ENCODE measurements around the gene TBC1D22B.
"Not testable (repeated sequence)": the region's sequence is repeated elsewhere in the genome, so short reads cannot be mapped to it uniquely, and the experiment has no call there.

The TBC1D22B gene

DNA sequence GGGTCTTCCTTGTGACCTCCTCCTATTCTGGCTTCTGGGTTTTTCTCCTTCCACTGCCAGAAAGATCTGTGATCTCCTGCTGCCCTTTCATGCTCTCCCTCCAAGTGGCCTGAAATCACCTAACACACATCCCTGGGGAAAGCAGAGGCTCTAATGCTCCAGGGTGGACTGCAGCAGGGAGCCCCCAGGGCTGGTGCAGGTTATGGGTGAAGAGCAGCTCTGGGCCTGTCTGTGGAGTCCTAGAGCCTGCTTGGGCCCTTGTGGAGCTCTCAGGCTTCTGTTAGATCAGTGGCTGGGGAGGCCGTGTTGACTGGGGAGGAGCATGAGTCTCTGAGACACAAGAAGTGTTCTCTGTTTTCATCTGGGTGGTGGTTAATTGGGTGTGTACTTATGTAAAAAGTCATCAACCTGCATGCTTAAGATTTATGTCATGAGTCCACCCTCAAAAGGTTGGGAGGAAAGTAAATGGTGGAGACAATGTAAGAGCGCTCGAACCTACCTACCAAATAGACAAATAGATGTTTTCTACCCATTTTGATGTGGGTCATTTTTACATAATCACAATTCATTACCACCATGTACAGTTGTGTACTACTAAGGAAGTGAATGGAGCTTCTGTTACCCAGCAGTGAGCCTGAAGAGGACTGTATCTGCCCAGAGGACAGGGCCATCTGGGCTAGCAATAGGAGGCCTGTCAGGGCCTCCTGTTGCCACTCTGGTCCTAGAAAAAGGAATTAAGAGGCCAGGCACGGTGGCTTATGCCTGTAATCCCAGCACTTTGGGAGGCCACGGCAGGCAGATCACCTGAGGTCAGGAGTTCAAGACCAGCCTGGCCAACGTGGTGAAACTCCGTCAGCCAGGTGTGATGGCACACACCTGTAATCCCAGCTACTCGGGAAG is 64.2 kb downstream of the TBC1D22B start:
- DNase-seq (ENCODE audit: low spot score): no peak

DNA sequence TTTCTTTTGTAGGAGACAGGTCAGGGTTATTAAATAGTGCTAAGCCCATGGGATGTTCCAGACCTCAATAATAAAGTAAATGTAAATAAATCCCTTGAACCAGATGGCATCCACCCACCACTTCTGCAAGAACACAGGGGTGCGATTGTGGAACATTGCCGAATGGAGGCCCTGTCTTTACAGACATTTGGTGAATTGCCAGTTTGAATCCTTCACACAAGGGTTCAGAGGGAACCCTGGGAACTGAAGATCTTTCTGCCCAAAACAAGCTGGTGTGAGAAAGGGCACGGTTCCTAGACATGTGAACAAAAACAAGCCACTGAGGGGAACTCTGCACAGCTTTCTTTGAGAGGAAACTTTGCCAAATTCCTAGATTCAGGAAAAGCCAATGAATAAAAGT is 66.0 kb downstream of the TBC1D22B start:
- no peak for DNase-seq (ENCODE audit: low spot score)

DNA sequence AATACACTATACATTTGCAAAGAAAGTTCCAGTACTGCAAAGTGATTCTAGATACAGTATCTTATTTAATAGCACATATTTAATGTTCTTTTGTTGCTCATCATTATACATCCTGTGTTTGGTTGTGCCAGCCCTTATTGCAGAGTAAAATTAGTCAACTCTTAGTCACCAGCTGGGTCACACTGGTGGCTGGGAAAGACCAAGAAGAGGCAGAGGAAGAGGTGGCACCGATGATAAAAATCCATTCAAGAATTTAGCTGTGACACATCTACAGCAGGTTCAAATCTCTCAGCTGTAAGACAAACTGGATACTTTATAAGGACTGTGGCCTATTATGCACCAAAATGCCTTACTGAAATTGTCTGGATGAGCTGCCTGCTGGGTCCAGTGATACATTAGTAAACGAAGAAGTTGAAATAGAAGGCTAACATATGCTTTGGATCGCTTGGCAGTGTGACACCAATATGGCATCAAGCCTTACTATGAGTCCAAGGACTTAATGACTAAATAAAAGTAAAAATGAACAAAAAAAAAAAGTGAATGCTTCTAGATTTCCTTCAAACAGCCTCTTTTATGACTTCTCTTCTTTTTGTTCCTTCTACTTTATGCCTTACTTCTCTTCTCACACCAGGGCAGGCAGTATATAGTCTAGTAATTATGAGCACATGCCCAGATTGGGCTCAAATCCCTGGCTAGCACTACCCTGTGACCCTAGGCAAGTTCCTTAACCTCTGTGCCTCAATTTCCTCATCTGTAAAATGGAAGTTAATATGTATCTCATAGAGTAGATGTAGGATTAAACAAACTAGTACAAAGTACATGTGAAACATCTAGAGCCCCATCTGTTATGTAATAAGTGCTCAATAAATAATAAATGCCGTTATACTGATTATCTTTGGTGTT is 66.8 kb downstream of the TBC1D22B start:
- DNase-seq (ENCODE audit: low spot score): peak; percentile 92

DNA sequence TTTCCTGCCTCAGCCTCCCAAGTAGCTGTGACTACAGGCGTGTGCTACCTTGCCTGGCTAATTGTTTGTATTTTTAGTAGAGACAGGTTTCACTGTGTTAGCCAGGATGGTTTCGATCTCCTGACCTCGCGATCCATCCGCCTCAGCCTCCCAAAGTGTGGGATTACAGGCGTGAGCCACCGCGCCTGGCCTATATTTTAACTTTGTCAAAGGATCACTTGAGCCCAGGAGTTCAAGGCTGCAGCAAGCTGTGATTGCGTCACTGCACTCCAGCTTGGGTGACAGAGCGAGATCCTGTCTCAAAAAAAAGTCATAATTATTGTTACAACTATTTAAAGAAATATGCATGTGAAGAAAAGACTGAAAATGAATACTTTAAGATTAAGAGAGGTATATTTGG is 72.8 kb downstream of the TBC1D22B start:
- not testable (repeated sequence) for DNase-seq (ENCODE audit: low spot score)

DNA sequence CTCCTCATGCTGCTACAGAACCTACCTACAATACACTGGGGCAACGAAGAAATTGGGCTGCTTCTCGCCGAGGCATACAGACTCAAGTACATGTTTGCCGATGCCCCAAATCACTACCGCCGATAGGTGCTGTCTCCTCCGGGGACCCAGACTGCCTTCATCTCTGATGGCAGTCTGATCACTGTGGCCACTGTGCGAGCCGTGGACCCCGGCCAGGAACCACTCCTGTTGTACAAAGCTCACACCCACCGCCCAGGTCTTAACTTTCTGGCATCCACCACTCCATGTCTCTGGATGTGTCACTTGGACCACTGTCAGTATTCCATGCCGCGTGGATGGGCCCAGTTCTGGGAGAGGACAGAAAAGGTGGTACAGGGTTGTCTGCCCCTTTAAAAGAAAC is 73.5 kb downstream of the TBC1D22B start:
- no peak for DNase-seq (ENCODE audit: low spot score)

DNA sequence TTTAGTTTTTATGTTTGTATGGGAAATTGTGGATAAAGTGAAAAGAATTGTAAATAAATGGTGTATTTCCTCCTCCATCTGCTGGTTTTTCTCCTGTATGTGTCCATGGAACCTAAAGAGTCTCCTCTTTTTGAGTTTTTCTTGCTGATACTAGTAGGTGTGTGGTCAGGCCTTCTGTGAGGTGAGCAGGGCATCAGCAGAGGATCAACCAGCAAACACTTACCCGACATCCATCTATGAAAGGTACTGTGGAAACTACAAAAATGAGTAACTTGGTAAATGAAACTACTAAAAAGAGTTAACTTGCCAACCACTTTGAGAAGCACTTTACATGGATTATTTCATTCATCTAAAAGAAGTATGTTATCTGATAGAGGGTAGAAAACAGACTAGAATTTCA is 75.3 kb downstream of the TBC1D22B start:
- no peak for DNase-seq (ENCODE audit: low spot score)

DNA sequence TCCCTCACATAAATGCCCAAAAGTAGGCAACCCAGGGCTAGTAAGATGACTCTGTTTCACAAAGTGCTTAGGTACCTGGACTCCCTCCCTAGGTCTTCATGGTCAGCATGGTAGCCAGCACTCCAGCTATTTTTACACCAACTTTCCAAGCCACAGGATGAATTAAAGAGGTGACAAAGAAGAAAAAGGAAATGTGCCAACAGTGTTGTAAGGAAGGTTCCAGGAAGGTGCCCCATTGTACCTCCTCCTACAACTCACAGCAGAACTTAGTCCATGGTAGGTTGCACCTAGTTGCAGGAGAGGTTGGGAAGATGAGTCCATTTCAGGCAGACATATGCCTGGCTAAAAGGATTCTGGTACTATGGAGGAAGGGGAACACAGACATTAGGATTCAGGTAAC is 76.5 kb downstream of the TBC1D22B start:
- no peak for DNase-seq (ENCODE audit: low spot score)

DNA sequence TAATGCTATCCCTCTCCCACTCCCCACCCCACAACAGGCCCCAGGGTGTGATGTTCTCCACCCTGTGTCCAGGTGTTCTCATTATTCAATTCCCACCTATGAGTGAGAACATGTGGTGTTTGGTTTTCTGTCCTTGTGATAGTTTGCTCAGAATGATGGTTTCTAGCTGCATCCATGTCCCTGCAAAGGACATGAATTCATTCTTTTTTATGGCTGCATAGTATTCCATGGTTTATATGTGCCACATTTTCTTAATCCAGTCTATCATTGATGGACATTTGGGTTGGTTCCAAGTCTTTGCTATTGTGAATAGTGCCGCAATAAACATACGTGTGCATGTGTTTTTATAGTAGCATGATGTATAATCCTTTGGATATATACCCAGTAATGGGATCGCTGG is 80.7 kb downstream of the TBC1D22B start:
- DNase-seq (ENCODE audit: low spot score): not testable (repeated sequence)

DNA sequence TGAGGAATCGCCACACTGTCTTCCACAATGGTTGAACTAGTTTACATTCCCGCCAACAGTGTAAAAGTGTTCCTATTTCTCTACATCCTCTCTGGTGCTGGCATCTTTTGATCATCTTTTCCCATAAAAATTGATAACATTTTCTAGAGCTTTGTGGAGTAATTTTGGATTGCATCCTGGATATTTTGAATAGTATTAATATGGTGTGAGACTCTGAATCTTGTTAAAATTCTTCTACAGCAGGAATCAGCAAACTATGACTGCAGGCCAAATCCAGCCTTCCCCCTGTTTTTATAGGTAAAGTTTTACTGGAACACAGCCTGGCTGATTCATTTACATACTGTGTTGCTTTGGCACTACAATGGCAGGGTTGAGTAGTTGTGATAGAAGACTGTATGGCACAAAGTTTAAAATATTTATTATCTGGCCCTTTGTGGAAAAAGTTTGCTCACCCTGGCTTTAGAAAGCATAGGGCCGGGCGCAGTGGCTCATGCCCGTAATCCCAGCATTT is 81.2 kb downstream of the TBC1D22B start:
- DNase-seq (ENCODE audit: low spot score): no peak

DNA sequence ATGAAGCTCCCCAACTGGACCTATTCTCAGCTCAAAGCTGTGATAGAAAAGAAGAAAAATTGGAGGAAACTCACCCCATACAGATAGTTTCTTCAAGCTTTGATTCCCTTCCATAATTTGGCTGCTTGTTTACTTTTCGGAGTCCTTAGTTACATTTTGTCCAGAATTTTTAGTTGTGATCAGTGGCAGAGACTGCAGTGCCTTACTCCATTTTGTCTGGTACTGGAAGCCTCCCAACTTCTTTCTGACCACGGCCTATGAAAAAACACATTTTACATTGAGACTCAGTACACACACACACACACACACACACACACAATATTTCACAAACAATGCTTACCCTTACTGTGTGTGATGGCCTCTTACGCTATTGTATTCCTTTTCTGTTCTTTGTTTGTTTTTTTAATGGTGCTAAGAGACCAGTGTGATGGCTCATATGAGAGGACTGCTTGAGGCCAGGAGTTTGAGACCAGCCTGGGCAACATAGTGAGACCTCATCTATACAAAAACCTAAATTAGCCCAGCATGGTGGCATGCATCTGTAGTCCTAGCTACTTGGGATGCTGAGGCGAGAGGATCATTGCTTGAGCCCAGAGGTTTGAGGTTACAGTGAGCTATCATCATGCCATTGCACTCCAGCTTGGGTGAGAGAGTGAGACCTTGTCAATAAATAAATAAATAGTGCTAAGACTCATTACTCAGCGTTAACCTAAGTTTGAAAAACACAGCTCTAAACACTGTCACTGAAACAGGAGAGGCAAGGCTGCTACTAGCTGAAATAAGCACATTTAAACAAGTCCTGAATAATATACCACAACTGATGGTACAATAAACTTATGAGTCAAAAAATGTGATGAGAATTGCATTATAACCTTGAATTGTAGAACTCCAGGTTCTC is 82.4 kb downstream of the TBC1D22B start:
- no peak for DNase-seq (ENCODE audit: low spot score)

DNA sequence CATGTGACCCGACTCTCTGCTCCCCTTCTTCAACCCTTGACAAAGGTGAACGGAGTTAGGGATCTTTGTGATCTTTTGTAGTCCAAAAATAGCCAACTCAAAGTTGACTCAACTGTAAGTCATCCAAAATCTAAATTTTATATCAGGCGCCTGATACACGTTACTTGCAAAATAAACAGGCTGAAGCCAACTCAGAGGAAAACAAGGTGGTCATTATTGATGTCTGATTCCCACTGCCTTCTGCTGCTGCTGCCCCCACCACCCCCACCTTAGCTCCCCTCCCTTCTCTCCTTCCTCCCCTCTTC is 83.0 kb downstream of the TBC1D22B start:
- DNase-seq (ENCODE audit: low spot score): no peak

DNA sequence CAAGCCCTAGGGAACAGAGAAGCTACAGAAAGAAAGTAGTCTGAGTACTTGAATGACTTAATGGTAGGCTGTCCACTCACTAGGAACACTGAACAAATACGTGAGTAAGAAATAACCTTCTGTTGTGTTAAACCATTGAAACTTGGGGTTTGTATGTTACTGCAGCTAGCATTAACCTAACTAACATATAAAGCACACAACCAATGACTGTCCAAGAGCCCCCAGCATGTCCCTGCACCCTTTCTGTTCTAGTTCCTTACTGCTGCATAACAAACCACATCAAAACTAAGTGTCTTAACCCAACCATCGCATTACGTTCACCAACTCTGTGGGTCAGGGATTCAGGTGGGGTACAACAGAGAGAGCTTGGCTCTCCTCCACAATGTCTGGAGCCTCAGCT is 85.7 kb downstream of the TBC1D22B start:
- DNase-seq (ENCODE audit: low spot score): no peak

DNA sequence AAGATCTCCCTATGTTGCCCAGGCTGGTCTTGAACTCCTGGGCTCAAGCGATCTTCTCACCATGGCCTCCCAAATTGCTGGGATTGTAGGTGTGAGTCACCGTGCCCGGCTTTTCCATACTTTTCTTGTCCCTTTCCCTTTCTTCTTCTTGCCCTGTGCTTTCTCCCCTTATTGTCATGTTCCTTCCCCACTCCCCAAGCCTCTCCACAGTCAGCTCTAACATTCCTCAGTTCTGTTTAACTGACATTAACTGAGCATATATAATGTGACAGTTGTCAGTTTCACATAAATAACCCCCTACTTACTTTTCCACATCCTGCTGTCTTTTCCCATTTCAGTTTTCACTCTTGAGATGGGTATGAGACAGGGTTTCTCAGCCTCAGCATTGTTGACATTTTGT is 86.7 kb downstream of the TBC1D22B start:
- DNase-seq (ENCODE audit: low spot score): no peak

DNA sequence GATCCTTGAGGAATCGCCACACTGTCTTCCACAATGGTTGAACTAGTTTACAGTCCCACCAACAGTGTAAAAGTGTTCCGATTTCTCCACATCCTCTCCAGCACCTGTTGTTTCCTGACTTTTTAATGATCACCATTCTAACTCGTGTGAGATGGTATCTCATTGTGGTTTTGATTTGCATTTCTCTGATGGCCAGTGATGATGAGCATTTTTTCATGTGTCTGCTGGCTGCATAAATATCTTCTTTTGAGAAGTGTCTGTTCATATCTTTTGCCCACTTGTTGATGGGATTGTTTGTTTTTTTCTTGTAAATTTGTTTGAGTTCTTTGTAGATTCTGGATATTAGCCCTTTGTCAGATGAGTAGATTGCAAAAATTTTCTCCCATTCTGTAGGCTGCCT is 88.2 kb downstream of the TBC1D22B start:
- not testable (repeated sequence) for DNase-seq (ENCODE audit: low spot score)

DNA sequence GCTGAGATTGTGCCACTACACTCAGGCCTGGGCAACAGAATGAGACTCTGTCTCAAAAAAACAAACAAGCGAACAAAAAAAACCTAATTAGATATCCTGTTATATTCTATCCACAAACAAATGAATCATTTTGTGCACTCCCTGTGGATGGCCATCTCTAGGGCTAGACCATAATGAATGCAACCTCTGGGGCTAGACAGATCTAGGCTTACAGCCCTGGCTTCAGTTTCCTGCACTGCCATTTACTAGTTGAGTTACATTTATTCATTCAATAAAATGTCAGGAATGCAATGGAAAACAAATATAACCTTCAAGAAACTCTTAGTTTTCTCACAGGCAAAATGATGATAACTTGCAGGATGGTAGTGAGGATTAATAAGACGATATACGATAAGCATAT is 89.6 kb downstream of the TBC1D22B start:
- no peak for DNase-seq (ENCODE audit: low spot score)

DNA sequence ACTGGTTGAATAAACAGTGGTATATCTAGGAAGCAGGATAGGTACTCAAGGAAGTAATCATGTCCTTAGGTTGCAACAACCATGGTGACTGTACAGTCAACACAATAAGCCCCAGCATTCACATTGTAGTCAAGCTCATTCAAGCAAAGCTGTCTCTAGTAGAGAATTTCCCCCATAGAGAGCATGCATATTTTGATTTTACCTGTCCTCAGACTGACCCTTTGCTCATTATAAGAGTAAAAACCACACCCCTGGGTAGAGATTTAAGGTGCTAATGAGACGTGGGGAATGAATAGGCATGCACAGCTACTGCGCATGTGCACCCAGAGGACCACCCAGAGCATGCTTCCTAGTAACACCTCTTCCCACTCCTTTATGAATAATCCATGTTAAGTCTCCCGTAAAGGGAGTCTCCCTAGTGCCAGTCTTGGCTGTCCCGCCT is 90.1 kb downstream of the TBC1D22B start:
- DNase-seq (ENCODE audit: low spot score): no peak

DNA sequence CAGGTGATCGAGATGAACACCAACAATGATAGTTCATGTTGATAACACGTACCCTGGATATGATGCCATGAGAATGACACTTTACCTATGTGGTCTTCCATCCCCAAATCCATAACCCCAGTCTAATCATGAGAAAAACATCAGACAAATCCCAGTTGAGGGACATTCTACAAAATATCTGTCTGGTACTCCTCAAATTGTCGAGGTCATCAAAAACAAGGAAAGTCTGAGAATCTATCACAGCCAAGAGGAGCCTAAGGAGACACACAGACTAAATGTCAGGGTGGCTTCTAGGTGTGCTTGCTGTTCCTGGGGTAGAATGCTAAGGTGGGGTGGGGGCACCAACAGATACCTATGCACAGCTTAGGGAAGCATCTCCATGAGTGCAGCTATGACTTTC is 93.5 kb downstream of the TBC1D22B start:
- DNase-seq (ENCODE audit: low spot score): no peak

DNA sequence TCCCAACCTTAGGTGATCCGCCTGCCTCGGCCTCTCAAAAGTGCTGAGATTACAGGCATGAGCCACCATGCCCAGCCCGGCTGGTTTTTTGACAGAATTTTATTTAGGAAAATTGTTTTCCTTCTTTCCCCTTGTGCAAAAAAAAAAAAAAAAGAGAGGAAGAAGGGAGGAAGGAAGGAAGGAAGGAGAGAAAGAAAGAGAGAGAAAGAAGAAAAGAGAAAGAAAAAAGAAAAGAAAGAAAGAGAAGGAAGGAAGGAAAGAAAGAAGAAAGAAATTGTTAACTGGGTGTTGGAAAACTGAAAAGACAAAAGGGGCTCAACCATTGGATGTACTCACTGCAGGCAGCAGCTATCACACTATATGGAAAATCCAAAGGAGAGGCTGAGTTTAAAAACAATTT is 94.8 kb downstream of the TBC1D22B start:
- DNase-seq (ENCODE audit: low spot score): no peak

DNA sequence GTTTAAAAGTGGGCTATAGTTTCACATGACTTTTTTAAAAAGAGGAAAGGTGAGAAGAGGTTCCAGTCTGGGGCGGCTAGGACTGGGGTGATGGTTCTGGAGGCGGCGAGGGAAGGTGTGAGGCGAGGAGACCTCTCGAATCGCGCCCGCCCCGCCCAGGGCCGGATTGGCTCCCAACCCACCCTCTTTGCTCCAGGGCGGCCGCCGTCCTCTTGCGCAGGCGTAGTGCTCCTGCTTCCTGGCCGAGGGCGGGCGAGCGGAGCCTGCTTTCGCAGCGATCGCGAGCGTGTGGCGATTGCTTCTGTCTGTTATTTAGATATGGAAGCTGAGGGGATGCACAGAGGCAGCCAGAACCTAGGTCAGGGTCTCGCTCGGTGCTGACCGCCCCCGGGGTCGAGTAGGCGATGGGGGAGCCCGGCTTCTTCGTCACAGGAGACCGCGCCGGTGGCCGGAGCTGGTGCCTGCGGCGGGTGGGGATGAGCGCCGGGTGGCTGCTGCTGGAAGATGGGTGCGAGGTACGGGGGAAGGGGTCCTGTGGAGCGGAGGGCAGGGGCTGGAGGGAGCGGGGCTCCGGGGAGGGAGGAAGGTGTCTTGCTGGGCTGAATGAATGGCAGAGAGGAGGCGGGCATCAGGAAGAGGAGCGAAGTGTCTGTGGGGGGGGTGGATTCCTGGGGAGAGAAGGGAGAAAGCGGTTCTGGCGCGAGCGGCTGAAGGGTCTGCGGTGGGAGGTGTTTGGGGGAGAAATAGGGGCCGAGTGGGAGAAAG is 96.4 kb downstream of the TBC1D22B start, which contains the start of gene RNF8:
Gene RNF8, plus strand, starts transcription at position 223 of the 765 bp plus-strand sequence. Its CDS starts 182 bp downstream, at position 405.
- peak; percentile 76 for DNase-seq (ENCODE audit: low spot score)

DNA sequence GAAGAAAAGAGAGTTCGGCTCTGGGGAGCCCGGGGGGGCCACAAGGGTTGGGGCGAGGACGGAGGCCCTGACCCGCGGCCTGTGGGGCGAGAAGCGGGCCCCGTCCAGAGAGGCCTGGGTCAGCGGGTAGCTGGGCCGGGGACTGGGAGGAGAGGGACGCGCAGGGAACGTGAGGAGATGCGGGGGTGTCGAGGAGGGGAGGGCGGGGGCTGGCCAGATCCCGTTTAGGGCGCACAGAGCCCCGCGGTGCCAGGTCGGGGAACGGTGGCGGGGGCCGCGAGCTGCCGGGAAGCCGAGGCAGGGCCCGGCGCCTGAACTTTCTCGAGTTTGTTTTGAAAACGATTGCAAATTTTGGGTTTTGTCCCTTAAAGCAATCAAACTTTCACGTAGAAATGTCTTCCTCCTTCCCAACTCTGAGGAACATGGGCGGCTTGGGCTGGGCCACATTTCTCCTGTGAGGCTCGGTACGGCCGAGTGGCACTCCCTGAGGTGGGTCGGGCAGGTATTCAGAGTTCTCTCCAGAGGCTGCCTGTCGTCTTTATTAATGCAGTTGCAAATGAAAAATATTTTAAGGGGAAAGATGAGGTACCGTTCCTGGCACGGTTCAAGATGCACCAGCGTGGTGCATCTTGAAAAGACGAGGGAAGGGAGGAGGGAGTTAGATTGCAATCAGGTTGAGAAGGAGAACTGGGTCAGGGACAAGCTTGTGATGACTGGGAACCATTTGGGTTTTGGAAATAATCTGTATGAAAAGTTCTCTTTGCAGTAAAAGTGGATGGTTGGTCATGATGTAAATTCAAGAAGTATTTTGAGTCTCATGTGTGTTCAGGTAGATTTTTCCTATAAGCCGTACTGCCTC is 97.2 kb downstream of the TBC1D22B start:
- DNase-seq (ENCODE audit: low spot score): no peak
